Caco-2 (cell line): ENCODE data around the gene DUXA. TPM values are rescaled to one million over a fixed set of nuclear protein-coding genes. Genes with fewer than 3 reads are reported as not detected.
"Not testable (repeated sequence)": the region's sequence is repeated elsewhere in the genome, so short reads cannot be mapped to it uniquely, and the experiment has no call there.

Experiments
- BruUV-seq: library from RNA; stranded (reverse); fragments of 400-500 nt; replicated peaks from 2 replicates; lab custom pipeline; 2021; lab: Mats Ljungman, UMichigan
- CTCF ChIA-PET: fragments of 300-600 bp; sonication (Branson Sonifier 250); formaldehyde crosslinking; loops from one replicate; lab custom pipeline; 2022; ENCODE audit warnings: antibody characterized with exemption; lab: Charles Lee
- POLR2A ChIA-PET: fragments of 300-600 bp; sonication (Branson Sonifier 250); formaldehyde crosslinking; loops from one replicate; lab custom pipeline; 2022; ENCODE audit warnings: antibody characterized with exemption; lab: Charles Lee
- DNase-seq, 2 experiments: peaks; one replicate each; pipeline versions ENCODE4 v3.0.0 to v3.0.0-alpha.2; 2020 to 2022
- H3K27me3 ChIP-seq: replicated peaks from 2 replicates; pipeline ENCODE4 v1.6.0; 2011; ENCODE audit warnings: low read length; ENCODE audit not compliant: control insufficient read depth, insufficient read depth
- H3K36me3 ChIP-seq: 2 replicates; pipeline ENCODE4 v1.5.1; 2011; ENCODE audit warnings: low read length; ENCODE audit not compliant: control insufficient read depth, insufficient read depth
- H3K4me1 ChIP-seq: fragments of 250-450 bp; sonication (Bioruptor Pico); 2 replicates; pipeline ENCODE4 v1.5.1; 2020; ENCODE audit warnings: mild to moderate bottlenecking
- H3K4me3 ChIP-seq: 2 replicates; pipeline ENCODE4 v1.5.1; 2011; ENCODE audit warnings: low read depth, mild to moderate bottlenecking, control low read depth, low read length
- H3K9me3 ChIP-seq: fragments of 250-450 bp; sonication (Bioruptor Pico); 2 replicates; pipeline ENCODE4 v1.5.1; 2020; ENCODE audit warnings: mild to moderate bottlenecking, moderate library complexity
- H3K27ac Mint-ChIP-seq: one replicate; pipeline ENCODE4 v1.8.0; 2022; ENCODE audit warnings: mixed read lengths; ENCODE audit not compliant: unreplicated experiment
- H3K27me3 Mint-ChIP-seq: one replicate; pipeline ENCODE4 v1.8.0; 2022; ENCODE audit warnings: mixed read lengths; ENCODE audit not compliant: insufficient read depth, unreplicated experiment
- H3K36me3 Mint-ChIP-seq: one replicate; pipeline ENCODE4 v1.8.0; 2022; ENCODE audit warnings: mild to moderate bottlenecking, mixed read lengths; ENCODE audit not compliant: insufficient read depth, unreplicated experiment
- H3K4me1 Mint-ChIP-seq: one replicate; pipeline ENCODE4 v1.8.0; 2022; ENCODE audit warnings: low read depth, mixed read lengths; ENCODE audit not compliant: unreplicated experiment
- H3K4me3 Mint-ChIP-seq: one replicate; pipeline ENCODE4 v1.8.0; 2022; ENCODE audit warnings: mild to moderate bottlenecking, moderate library complexity, mixed read lengths; ENCODE audit not compliant: unreplicated experiment
- H3K9me3 Mint-ChIP-seq: one replicate; pipeline ENCODE4 v1.8.0; 2022; ENCODE audit warnings: mixed read lengths; ENCODE audit not compliant: unreplicated experiment
- CTCF ChIP-seq, 2 experiments: fragments of 200-600 bp in 1 of 2; IDR thresholded peaks; 1 replicate in 1 of 2; 2 replicates in 1 of 2; pipeline versions ENCODE4 v1.5.1 to v1.8.0; 2011 to 2022; ENCODE audit warnings: antibody characterized with exemption in 1 of 2, control low read depth in 1 of 2, inconsistent platforms in 1 of 2, low read depth in 1 of 2, low read length in 1 of 2, mild to moderate bottlenecking in 1 of 2, moderate library complexity in 1 of 2; ENCODE audit not compliant: insufficient read depth in 1 of 2, severe bottlenecking in 1 of 2, unreplicated experiment in 1 of 2
- intact Hi-C: fragments of 100-400 bp; cut with micrococcal nuclease; formaldehyde crosslinking; loops from one replicate; pipeline ENCODE4 v1.10.0; 2022; ENCODE audit not compliant: unreplicated experiment
- total RNA-seq: library from RNA; stranded (reverse); gene quantifications from 2 replicates; pipeline ENCODE4 v1.2.3, GENCODE V29; 2022

DUXA gene
- total RNA-seq, 1 experiment from 2014 or later: not detected

DNA sequence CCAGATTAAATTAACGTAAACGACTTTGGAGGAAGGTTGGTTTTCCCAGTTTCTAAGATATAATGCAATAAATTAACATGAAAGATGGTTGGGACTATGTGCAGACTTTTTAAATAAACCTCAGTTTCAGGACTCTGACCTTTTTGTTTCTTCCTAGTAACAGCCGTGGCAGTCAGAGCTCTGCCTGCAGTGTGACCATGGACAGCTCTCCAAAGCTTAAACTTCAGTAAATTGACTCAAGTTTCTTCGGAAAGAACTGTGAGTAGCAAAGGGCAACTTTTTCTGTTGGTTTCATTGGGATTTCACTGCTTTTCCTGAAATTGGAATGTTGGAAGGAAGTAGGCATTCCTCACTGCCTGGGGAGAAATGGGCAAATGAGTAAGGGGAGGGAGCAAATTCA lies 43.4 kb downstream of the DUXA start:
- H3K4me1 Mint-ChIP-seq: no peaks in the 10 kb centered on the region
- CTCF ChIA-PET: no interaction called here

DNA sequence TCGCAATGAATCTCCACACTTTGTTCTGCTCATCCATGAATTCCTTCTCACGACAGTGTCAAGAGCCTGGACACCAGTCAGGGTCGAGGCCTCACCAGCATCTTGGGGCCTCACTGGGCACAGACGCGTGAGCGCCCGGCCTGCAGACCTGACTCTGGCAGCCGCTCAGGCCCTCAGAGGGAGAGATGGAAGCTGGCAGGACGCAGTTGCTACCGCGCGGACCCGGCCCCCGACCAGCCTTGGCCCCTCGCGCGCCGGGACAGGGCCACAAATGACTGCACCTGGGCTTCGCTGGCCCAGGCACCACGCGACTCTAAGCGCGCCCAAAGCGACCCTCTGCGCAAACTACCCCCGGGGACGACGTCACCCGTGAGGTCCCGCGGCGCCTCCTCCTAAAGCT lies 48.4 kb downstream of the DUXA start:
- no peak overlapping the region for H3K4me3 Mint-ChIP-seq
- H3K9me3 Mint-ChIP-seq: peaks cover 34% of the 10 kb centered on the region
- no peak for TF ChIP-seq CTCF (IDR thresholded peaks at IDR 0.05; ENCODE audit: insufficient read depth in 1 of 2, low read depth in 1 of 2, low read length in 1 of 2, severe bottlenecking in 1 of 2, unreplicated experiment in 1 of 2)
- no peak for DNase-seq
- H3K27me3 ChIP-seq: no peaks in the 10 kb centered on the region
- CTCF ChIA-PET: no interaction called here
- no peaks in the 10 kb centered on the region for H3K4me1 ChIP-seq
- no peak overlapping the region for H3K27ac Mint-ChIP-seq
- no TSS peak for BruUV-seq
- H3K4me1 Mint-ChIP-seq: no peaks in the 10 kb centered on the region
- intact Hi-C loops: no loop called here
- POLR2A ChIA-PET: no interaction called here
- no peaks in the 10 kb centered on the region for H3K27me3 Mint-ChIP-seq
- H3K36me3 Mint-ChIP-seq: no peaks in the 10 kb centered on the region
- peaks cover 13% of the 10 kb centered on the region for H3K9me3 ChIP-seq
- no peak overlapping the region for H3K4me3 ChIP-seq
- H3K36me3 ChIP-seq: no peaks in the 10 kb centered on the region

More for the DNA sequence above, 43.4 kb downstream of the DUXA start:
- intact Hi-C loops: no loop called here
- H3K9me3 ChIP-seq: peaks cover 16% of the 10 kb centered on the region
- BruUV-seq: no TSS peak
- Mint-ChIP-seq H3K27ac (no peak overlapping the region), H3K36me3 (no peaks in the 10 kb centered on the region), H3K9me3 (peaks cover 26% of the 10 kb centered on the region), H3K4me3 (no peak overlapping the region), H3K27me3 (no peaks in the 10 kb centered on the region)
- no peaks in the 10 kb centered on the region for H3K27me3 ChIP-seq
- no peaks in the 10 kb centered on the region for H3K36me3 ChIP-seq
- DNase-seq: no peak
- POLR2A ChIA-PET: no interaction called here
- no peak overlapping the region for H3K4me3 ChIP-seq
- TF ChIP-seq CTCF (IDR thresholded peaks at IDR 0.05; ENCODE audit: insufficient read depth in 1 of 2, low read depth in 1 of 2, low read length in 1 of 2, severe bottlenecking in 1 of 2, unreplicated experiment in 1 of 2): no peak
- no peaks in the 10 kb centered on the region for H3K4me1 ChIP-seq

DNA sequence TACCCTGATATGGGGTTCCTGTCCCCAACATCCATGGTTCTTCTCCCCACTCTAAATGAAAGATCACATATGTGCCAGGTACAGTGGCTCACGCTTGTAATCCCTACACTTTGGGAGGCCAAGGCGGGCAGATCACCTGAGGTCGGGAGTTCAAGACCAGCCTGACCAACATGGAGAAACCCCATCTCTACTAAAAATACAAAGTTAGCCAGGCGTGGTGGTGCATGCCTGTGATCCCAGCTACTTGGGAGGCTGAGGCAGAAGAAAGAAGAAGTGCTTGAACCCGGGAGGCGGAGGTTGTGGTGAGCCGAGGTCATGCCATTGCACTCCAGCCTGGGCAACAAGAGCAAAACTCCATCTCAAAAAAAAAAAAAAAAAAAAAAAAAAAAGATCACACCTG lies 53.8 kb downstream of the DUXA start:
- H3K36me3 Mint-ChIP-seq: not testable (repeated sequence)

GRCh38 chr19:57111329-57111644 lies 56.0 kb downstream of the DUXA start:
- Mint-ChIP-seq H3K4me1 (no peaks in the 10 kb centered on the region), H3K4me3 (no peak overlapping the region), H3K27ac (no peak overlapping the region), H3K36me3 (no peaks in the 10 kb centered on the region), H3K9me3 (peaks cover 42% of the 10 kb centered on the region), H3K27me3 (no peaks in the 10 kb centered on the region)
- no peak for TF ChIP-seq CTCF (IDR thresholded peaks at IDR 0.05; ENCODE audit: insufficient read depth in 1 of 2, low read depth in 1 of 2, low read length in 1 of 2, severe bottlenecking in 1 of 2, unreplicated experiment in 1 of 2)
- H3K4me3 ChIP-seq: no peak overlapping the region
- ChIA-PET CTCF (no interaction called here), POLR2A (no interaction called here)
- no peaks in the 10 kb centered on the region for H3K36me3 ChIP-seq
- DNase-seq: no peak
- intact Hi-C loops: no loop called here
- H3K27me3 ChIP-seq: no peaks in the 10 kb centered on the region
- H3K9me3 ChIP-seq: peaks cover 26% of the 10 kb centered on the region
- no TSS peak for BruUV-seq
- no peaks in the 10 kb centered on the region for H3K4me1 ChIP-seq

More for the DNA sequence above, 53.8 kb downstream of the DUXA start:
- CTCF ChIA-PET, H3K27me3 Mint-ChIP-seq, POLR2A ChIA-PET, H3K27me3 ChIP-seq, H3K4me3 ChIP-seq, H3K4me3 Mint-ChIP-seq, H3K36me3 ChIP-seq, DNase-seq, BruUV-seq, H3K4me1 ChIP-seq, intact Hi-C loops, H3K4me1 Mint-ChIP-seq, H3K27ac Mint-ChIP-seq: not testable (repeated sequence)
- peaks cover 35% of the 10 kb centered on the region for H3K9me3 Mint-ChIP-seq
- H3K9me3 ChIP-seq: peaks cover 19% of the 10 kb centered on the region
